Astrocyte (in vitro differentiated cells and primary cell): ENCODE results near the gene RND3. TPM values are rescaled to one million over a fixed set of nuclear protein-coding genes. Genes with fewer than 3 reads are reported as not detected.

Experiments
- DNase-seq: peaks from one replicate; pipeline ENCODE4 v3.0.0-alpha.2; 2010; ENCODE audit warnings: low read depth
- FAIRE-seq: peaks from 2 replicates; lab custom pipeline; 2011; peaks lifted over from hg19 to GRCh38; lab: Jason Lieb, UNC
- H2AFZ ChIP-seq: 2 replicates; pipeline ENCODE4 v1.6.0; 2012; ENCODE audit warnings: low read depth, low read length, inconsistent platforms
- H3K27ac ChIP-seq: 2 replicates; pipeline ENCODE4 v1.5.1; 2011; ENCODE audit warnings: low read depth, low read length, inconsistent platforms
- H3K27me3 ChIP-seq: 2 replicates; pipeline ENCODE4 v1.6.0; 2011; ENCODE audit warnings: low read length, inconsistent platforms; ENCODE audit not compliant: insufficient read depth
- H3K36me3 ChIP-seq: 2 replicates; pipeline ENCODE4 v1.5.1; 2011; ENCODE audit warnings: low read length, inconsistent platforms; ENCODE audit not compliant: insufficient read depth
- H3K4me1 ChIP-seq: 2 replicates; pipeline ENCODE4 v1.5.1; 2011; ENCODE audit warnings: low read length, inconsistent platforms; ENCODE audit not compliant: insufficient read depth
- H3K4me2 ChIP-seq: 2 replicates; pipeline ENCODE4 v1.6.0; 2012; ENCODE audit warnings: low read length, inconsistent platforms
- H3K4me3 ChIP-seq: 2 replicates; pipeline ENCODE4 v1.5.1; 2011; ENCODE audit warnings: low read depth, mild to moderate bottlenecking, low read length, inconsistent platforms; ENCODE audit not compliant: insufficient read depth
- H3K79me2 ChIP-seq: 2 replicates; pipeline ENCODE4 v1.6.0; 2012; ENCODE audit warnings: mild to moderate bottlenecking, low read length, inconsistent platforms; ENCODE audit not compliant: insufficient read depth
- H3K9ac ChIP-seq: 2 replicates; pipeline ENCODE4 v1.6.0; 2012; ENCODE audit warnings: mild to moderate bottlenecking, low read length, inconsistent platforms
- H3K9me3 ChIP-seq: 2 replicates; pipeline ENCODE4 v1.5.1; 2012; ENCODE audit warnings: low read depth, mild to moderate bottlenecking, low read length, inconsistent platforms; ENCODE audit not compliant: insufficient read depth
- H4K20me1 ChIP-seq: 2 replicates; pipeline ENCODE4 v1.6.0; 2012; ENCODE audit warnings: low read length, inconsistent platforms; ENCODE audit not compliant: insufficient read depth
- H3K27ac Mint-ChIP-seq: one replicate; pipeline ENCODE4 v1.8.0; 2021; ENCODE audit warnings: mild to moderate bottlenecking, mixed read lengths; ENCODE audit not compliant: unreplicated experiment
- H3K27me3 Mint-ChIP-seq: one replicate; pipeline ENCODE4 v1.8.0; 2021; ENCODE audit warnings: low read depth, mixed read lengths; ENCODE audit not compliant: unreplicated experiment
- H3K36me3 Mint-ChIP-seq: one replicate; pipeline ENCODE4 v1.8.0; 2021; ENCODE audit warnings: low read depth, mixed read lengths; ENCODE audit not compliant: unreplicated experiment
- H3K4me1 Mint-ChIP-seq: one replicate; pipeline ENCODE4 v1.8.0; 2021; ENCODE audit warnings: low read depth, mixed read lengths; ENCODE audit not compliant: unreplicated experiment
- H3K4me3 Mint-ChIP-seq: one replicate; pipeline ENCODE4 v1.8.0; 2021; ENCODE audit warnings: mild to moderate bottlenecking, moderate library complexity, mixed read lengths; ENCODE audit not compliant: unreplicated experiment
- H3K9me3 Mint-ChIP-seq: one replicate; pipeline ENCODE4 v1.8.0; 2021; ENCODE audit warnings: mild to moderate bottlenecking, mixed read lengths; ENCODE audit not compliant: unreplicated experiment
- CTCF ChIP-seq: IDR thresholded peaks from 2 replicates; pipeline ENCODE4 v1.5.1; 2011; ENCODE audit warnings: low read depth, mild to moderate bottlenecking, inconsistent platforms, low read length, moderate library complexity; ENCODE audit not compliant: insufficient read depth
- EZH2 ChIP-seq: IDR thresholded peaks from 2 replicates; pipeline ENCODE4 v1.6.1; 2012; ENCODE audit warnings: mild to moderate bottlenecking, low read length, inconsistent platforms; ENCODE audit not compliant: insufficient read depth
- total RNA-seq: library from RNA; stranded (reverse); gene quantifications from 2 replicates; pipeline ENCODE4 v1.2.1, GENCODE V29; 2021

RND3 gene
- total RNA-seq, 1 donor from 2014 or later = 117 TPM

DNA sequence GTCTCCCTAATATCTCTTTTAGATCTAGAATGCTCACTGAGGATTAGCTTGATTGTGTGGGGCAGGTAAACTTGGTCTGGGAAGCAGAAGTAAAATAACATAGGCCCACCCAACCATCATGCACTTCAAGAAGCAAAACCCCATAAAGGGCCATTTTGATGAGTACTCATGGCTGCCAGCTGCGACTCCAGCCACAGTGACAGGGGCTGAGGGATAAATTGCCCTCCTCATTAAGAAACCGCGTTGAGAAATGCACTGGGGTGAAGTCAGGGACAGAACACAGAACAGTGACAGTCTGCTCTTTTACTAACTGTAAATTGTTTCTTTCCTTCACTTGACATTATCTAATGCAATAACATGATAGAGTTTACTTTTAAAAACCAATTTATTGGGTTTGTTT lies 60.2 kb downstream of the RND3 start:
- no peak for TF ChIP-seq CTCF
- no peak for TF ChIP-seq EZH2

GRCh38 chr2:150426724-150427123 lies 60.7 kb downstream of the RND3 start:
- Histone ChIP-seq H4K20me1 (no peaks in the 10 kb centered on the region), H3K4me3 (no peak overlapping the region), H3K36me3 (no peaks in the 10 kb centered on the region), H3K4me1 (no peaks in the 10 kb centered on the region), H3K79me2 (no peaks in the 10 kb centered on the region), H3K27ac (no peak overlapping the region), H3K4me2 (no peak overlapping the region), H3K27me3 (no peaks in the 10 kb centered on the region), H3K9me3 (no peaks in the 10 kb centered on the region), H2AFZ (peak overlapping the region; percentile 29), H3K9ac (no peak overlapping the region)
- no peak overlapping the region for H3K4me3 Mint-ChIP-seq
- H3K27ac Mint-ChIP-seq = no peak overlapping the region
- no peak for TF ChIP-seq EZH2
- no peak for TF ChIP-seq CTCF
- FAIRE-seq (no peak), DNase-seq (no peak)
- H3K27me3 Mint-ChIP-seq = peaks cover 4% of the 10 kb centered on the region
- no peaks in the 10 kb centered on the region for H3K4me1 Mint-ChIP-seq
- no peaks in the 10 kb centered on the region for H3K9me3 Mint-ChIP-seq
- H3K36me3 Mint-ChIP-seq = no peaks in the 10 kb centered on the region

More for the DNA sequence above, 60.2 kb downstream of the RND3 start:
- Mint-ChIP-seq H3K4me1 (no peaks in the 10 kb centered on the region), H3K36me3 (no peaks in the 10 kb centered on the region), H3K27ac (no peak overlapping the region), H3K27me3 (peaks cover 3% of the 10 kb centered on the region), H3K4me3 (no peak overlapping the region), H3K9me3 (no peaks in the 10 kb centered on the region)
- Histone ChIP-seq H3K27me3 (no peaks in the 10 kb centered on the region), H3K79me2 (no peaks in the 10 kb centered on the region), H3K4me1 (no peaks in the 10 kb centered on the region), H4K20me1 (no peaks in the 10 kb centered on the region), H3K4me3 (no peak overlapping the region), H3K9ac (no peak overlapping the region), H3K9me3 (no peaks in the 10 kb centered on the region), H2AFZ (no peak overlapping the region), H3K4me2 (no peak overlapping the region), H3K27ac (no peak overlapping the region), H3K36me3 (no peaks in the 10 kb centered on the region)
- DNase-seq (no peak), FAIRE-seq (no peak)

GRCh38 chr2:150426315-150426714 lies 61.2 kb downstream of the RND3 start:
- Mint-ChIP-seq H3K4me1 (no peaks in the 10 kb centered on the region), H3K36me3 (no peaks in the 10 kb centered on the region), H3K9me3 (no peaks in the 10 kb centered on the region), H3K4me3 (no peak overlapping the region), H3K27me3 (peaks cover 4% of the 10 kb centered on the region), H3K27ac (no peak overlapping the region)
- Histone ChIP-seq H3K27me3 (no peaks in the 10 kb centered on the region), H3K79me2 (no peaks in the 10 kb centered on the region), H3K27ac (no peak overlapping the region), H3K9me3 (no peaks in the 10 kb centered on the region), H3K36me3 (no peaks in the 10 kb centered on the region), H3K4me1 (no peaks in the 10 kb centered on the region), H3K4me2 (no peak overlapping the region), H2AFZ (peak overlapping the region; percentile 29), H3K9ac (no peak overlapping the region), H4K20me1 (no peaks in the 10 kb centered on the region), H3K4me3 (no peak overlapping the region)
- DNase-seq = no peak
- FAIRE-seq = no peak
- TF ChIP-seq EZH2 = no peak
- TF ChIP-seq CTCF = no peak
